Spleen (tissue), 11 donors: Measurements from ENCODE around the gene KSR1. TPM values are rescaled to one million over a fixed set of nuclear protein-coding genes. Genes with fewer than 3 reads are reported as not detected.

Experiments used
- DNase-seq: peaks from one replicate; pipeline ENCODE4 v3.0.0-alpha.2; 2020
- H3K27ac ChIP-seq, 8 donors: fragments of 200-600 bp; sonication (generic) in 7 of 8; 1 replicate in 4 of 8; 2 replicates in 4 of 8; pipeline versions ENCODE4 v1.5.0 to v1.8.0; 2016 to 2021; ENCODE audit warnings: inconsistent platforms in 4 of 8, mild to moderate bottlenecking in 4 of 8, moderate library complexity in 1 of 8
- H3K27me3 ChIP-seq, 7 donors: fragments of 200-600 bp; sonication (generic) in 6 of 7; replicated peaks in 1 of 7; 1 replicate in 4 of 7; 2 replicates in 3 of 7; pipeline versions ENCODE4 v1.5.0 to v1.8.0; 2016 to 2021; ENCODE audit warnings: inconsistent platforms in 3 of 7, mild to moderate bottlenecking in 1 of 7
- H3K36me3 ChIP-seq, 6 donors: fragments of 200-600 bp; sonication (generic) in 5 of 6; 1 replicate in 4 of 6; 2 replicates in 2 of 6; pipeline versions ENCODE4 v1.5.0 to v1.8.0; 2016 to 2021; ENCODE audit warnings: inconsistent platforms in 2 of 6
- H3K4me1 ChIP-seq, 6 donors: fragments of 200-600 bp; sonication (generic) in 5 of 6; 1 replicate in 3 of 6; 2 replicates in 3 of 6; pipeline versions ENCODE4 v1.5.0 to v1.8.0; 2016 to 2021; ENCODE audit warnings: inconsistent platforms in 3 of 6
- H3K4me3 ChIP-seq, 8 donors: fragments of 200-600 bp; sonication (generic) in 7 of 8; 1 replicate in 4 of 8; 2 replicates in 4 of 8; pipeline versions ENCODE4 v1.5.0 to v1.8.0; 2016 to 2021; ENCODE audit warnings: inconsistent platforms in 4 of 8, mild to moderate bottlenecking in 4 of 8, moderate library complexity in 2 of 8
- H3K9me3 ChIP-seq, 8 donors: fragments of 200-600 bp; sonication (generic) in 7 of 8; 1 replicate in 4 of 8; 2 replicates in 4 of 8; pipeline versions ENCODE4 v1.5.0 to v1.8.0; 2016 to 2021; ENCODE audit warnings: inconsistent platforms in 4 of 8
- CTCF ChIP-seq, 11 experiments: fragments of 200-600 bp in 7 of 11; fragments of 450-650 bp in 4 of 11; sonication (generic) in 4 of 11; IDR thresholded peaks in 8 of 11; conservative IDR thresholded peaks in 3 of 11; 1 replicate in 7 of 11; 2 replicates in 4 of 11; pipeline versions ENCODE4 v1.4.0 to v1.8.0; 2016 to 2021; ENCODE audit warnings: antibody characterized with exemption in 11 of 11, inconsistent platforms in 4 of 11, mild to moderate bottlenecking in 1 of 11
- POLR2A ChIP-seq, 3 donors: fragments of 450-650 bp; IDR thresholded peaks; one replicate each; pipeline ENCODE4 v1.5.1; 2017; ENCODE audit warnings: antibody characterized with exemption in 3 of 3, mild to moderate bottlenecking in 1 of 3
- POLR2AphosphoS5 ChIP-seq, 3 donors: sonication (generic); formaldehyde crosslinking; IDR thresholded peaks; one replicate each; pipeline ENCODE4 v1.5.1; 2017; ENCODE audit warnings: antibody characterized with exemption in 3 of 3
- WGBS, 5 donors: extraction: QIAGEN DNeasy Blood & Tissue Kit in 3 of 5; methylation state at CpG; one replicate each; pipeline versions ENCODE4 v1.1.5 to v1.1.7; 2013 to 2018; 5-methylcytosine and 5-hydroxymethylcytosine counted together
- intact Hi-C: fragments of 100-400 bp; cut with DNase I; formaldehyde crosslinking; loops from one replicate; pipeline ENCODE4 v1.15.0; 2023; ENCODE audit warnings: low total_unique reads
- polyA plus RNA-seq, 3 donors: library from polyadenylated mRNA; stranded (reverse); fragments of 200-250 nt; gene quantifications; one replicate each; pipeline ENCODE4 v1.2.1, GENCODE V29; 2013
- total RNA-seq, 7 donors: library from RNA; depleted of rRNA in 3 of 7; stranded (reverse); fragments of >200 nt in 3 of 7; fragmentation: NEBNext Ultra II Directional in 4 of 7; extraction: Animal tissue kit (Norgen Biotek cat#: 25700) in 4 of 7; gene quantifications; one replicate each; pipeline versions ENCODE4 v1.1.0 to v1.2.1, GENCODE V29; 2016 to 2021
- donor health status: healthy with polysubstance abuse.
- donor health status: DM: no; HTN: no; CAD: no; lungs with moderate emphysema.
- donor health status: DM: no; HTN: no; CAD: no.
- donor health status: Bipolar disorder and iron deficiency.
- donor health status: healthy.
- donor health status: DM: no; HTN: no; CAD: no.
- donor health status: DM: yes; HTN: yes; CAD: no.

The KSR1 gene
- total and polyA plus RNA-seq, 10 donors = 6.4 to 100 (median 46.0) TPM

DNA sequence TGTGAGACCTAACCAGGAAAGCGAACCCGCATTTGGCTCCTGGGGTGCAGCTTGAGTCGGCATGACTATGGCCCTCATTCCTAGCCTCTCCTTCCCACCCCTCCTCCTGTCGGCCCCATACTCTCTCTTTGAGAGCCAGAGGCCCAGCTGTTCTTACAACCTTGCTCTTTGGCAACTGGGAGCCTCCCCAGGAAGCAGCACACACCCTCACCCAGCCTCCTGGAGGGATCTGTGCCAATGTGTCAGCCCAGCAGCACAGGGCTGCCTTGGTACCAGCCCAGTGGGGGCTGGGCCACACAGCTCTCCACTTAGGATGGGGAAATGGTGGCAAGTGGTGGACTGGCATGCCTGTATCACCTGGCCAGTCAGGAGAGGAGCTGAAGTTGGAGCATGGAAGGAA lies 104.4 kb downstream of the KSR1 start:
- intact Hi-C loops = no loop called here
- WGBS, 5 donors = 67 to 93% (median 76%) methylated on average over 4 of the region's 4 CpGs
- no peaks in the 10 kb centered on the region for H3K9me3 ChIP-seq

DNA sequence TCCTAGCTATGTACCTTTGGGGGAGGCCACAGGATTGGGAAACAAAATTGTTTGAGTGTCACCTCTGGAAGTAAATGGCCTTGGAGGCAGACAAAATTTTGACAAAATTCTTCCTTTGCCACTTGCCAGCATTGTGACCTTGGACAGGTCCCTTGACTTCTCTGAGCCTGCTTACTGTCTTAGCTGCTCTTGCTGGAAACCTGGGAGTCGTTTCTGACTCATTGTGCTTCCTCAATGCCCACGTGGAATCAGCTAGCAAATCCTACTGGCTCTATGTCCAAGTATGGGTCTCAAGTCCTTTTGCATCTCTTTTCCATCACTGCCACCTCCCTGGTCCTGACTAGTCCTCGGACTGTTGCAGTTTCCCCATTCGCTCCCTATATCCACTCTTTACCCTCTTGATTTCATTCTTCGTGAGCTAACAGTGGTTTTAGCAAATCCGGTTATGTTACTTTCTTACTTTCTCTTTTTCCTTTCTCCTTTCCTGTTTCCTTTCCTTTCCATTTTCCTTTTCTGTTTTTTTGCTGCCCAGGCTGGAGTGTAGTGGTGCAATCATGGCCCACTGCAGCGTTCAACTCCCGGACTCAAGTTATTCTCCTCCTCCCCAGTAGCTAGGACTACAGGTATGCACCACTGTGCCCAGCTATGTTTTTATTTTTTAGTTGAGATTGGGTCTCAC lies 106.7 kb downstream of the KSR1 start:
- DNase-seq = peak; percentile 12
- 78 to 87% (median 84%) methylated on average over 8 of the region's 8 CpGs for WGBS, 5 donors
- peaks cover 3 to 97% (median 58%) of the 10 kb centered on the region in 6 donors for H3K4me1 ChIP-seq
- no peak for TF ChIP-seq POLR2A (IDR thresholded peaks at IDR 0.05)
- TF ChIP-seq POLR2AphosphoS5 (IDR thresholded peaks at IDR 0.05) = no peak
- no peak for TF ChIP-seq CTCF (IDR thresholded peaks at IDR 0.05 in 8 of 11, conservative IDR thresholded peaks at IDR 0.05 in 3 of 11)
- H3K27me3 ChIP-seq = no peaks in the 10 kb centered on the region
- peak overlapping the region in 6 of 8 donors; percentile 29 to 82 (median 66) for H3K27ac ChIP-seq
- no peak overlapping the region for H3K4me3 ChIP-seq
- peaks cover 0 to 21% (median 0%) of the 10 kb centered on the region in 6 donors for H3K36me3 ChIP-seq
- intact Hi-C loops = no loop called here
- no peaks in the 10 kb centered on the region for H3K9me3 ChIP-seq

More for the DNA sequence above, 104.4 kb downstream of the KSR1 start:
- peak; percentile 43 to 71 (median 55) for TF ChIP-seq POLR2AphosphoS5 (IDR thresholded peaks at IDR 0.05)
- no peak for TF ChIP-seq CTCF (IDR thresholded peaks at IDR 0.05 in 8 of 11, conservative IDR thresholded peaks at IDR 0.05 in 3 of 11)
- no peak for TF ChIP-seq POLR2A (IDR thresholded peaks at IDR 0.05)
- Histone ChIP-seq H3K27me3 (no peaks in the 10 kb centered on the region), H3K4me3 (peak overlapping the region; percentile 5 to 47 (median 10)), H3K36me3 (peaks cover 0 to 30% (median 0%) of the 10 kb centered on the region in 6 donors), H3K27ac (peak overlapping the region; percentile 28 to 83 (median 78)), H3K4me1 (peaks cover 4 to 80% (median 51%) of the 10 kb centered on the region in 6 donors)
- peak; percentile 79 for DNase-seq

GRCh38 chr17:27563532-27563931 lies 107.3 kb downstream of the KSR1 start:
- Histone ChIP-seq H3K4me1 (peaks cover 9 to 99% (median 61%) of the 10 kb centered on the region in 6 donors), H3K27me3 (no peaks in the 10 kb centered on the region), H3K9me3 (no peaks in the 10 kb centered on the region), H3K4me3 (no peak overlapping the region), H3K36me3 (peaks cover 0 to 16% (median 0%) of the 10 kb centered on the region in 6 donors), H3K27ac (peak overlapping the region in 6 of 8 donors; percentile 36 to 82 (median 66))
- intact Hi-C loops = no loop called here
- no peak for TF ChIP-seq CTCF (IDR thresholded peaks at IDR 0.05 in 8 of 11, conservative IDR thresholded peaks at IDR 0.05 in 3 of 11)
- TF ChIP-seq POLR2A (IDR thresholded peaks at IDR 0.05) = no peak
- peak in 1 of 3 donors; percentile 68 for TF ChIP-seq POLR2AphosphoS5 (IDR thresholded peaks at IDR 0.05)
- peak; percentile 46 for DNase-seq
- 61 to 72% (median 64%) methylated on average over 7 of the region's 7 CpGs for WGBS, 5 donors

DNA sequence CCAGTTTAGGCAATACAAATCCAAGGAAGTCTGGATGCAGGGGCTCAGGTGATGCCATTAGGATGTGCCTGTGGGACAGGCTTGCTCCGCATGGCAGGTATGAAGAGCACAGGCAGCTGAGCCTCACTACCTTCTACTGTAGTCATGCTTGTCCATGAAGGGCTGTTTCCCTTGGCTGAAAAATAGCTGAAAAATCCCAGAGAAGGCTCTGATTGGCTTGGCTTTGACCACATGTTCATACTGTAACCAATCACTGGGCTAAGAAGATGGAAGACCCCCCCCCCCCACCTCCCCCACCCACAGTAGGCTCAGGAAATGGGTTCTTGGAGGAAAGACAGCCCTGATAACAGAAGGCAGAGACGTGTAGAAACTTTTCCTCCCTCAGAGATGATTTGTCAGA lies 108.2 kb downstream of the KSR1 start:
- 59 to 68% (median 61%) methylated on average over 2 of the region's 2 CpGs for WGBS, 5 donors

More for the DNA sequence above, 108.2 kb downstream of the KSR1 start:
- peak overlapping the region in 4 of 8 donors; percentile 62 to 82 (median 66) for H3K27ac ChIP-seq
- H3K27me3 ChIP-seq = no peaks in the 10 kb centered on the region
- H3K36me3 ChIP-seq = peaks cover 0 to 14% (median 0%) of the 10 kb centered on the region in 6 donors
- H3K9me3 ChIP-seq = no peaks in the 10 kb centered on the region
- DNase-seq = peak; percentile 6
- peaks cover 14 to 99% (median 64%) of the 10 kb centered on the region in 6 donors for H3K4me1 ChIP-seq
- H3K4me3 ChIP-seq = no peak overlapping the region
- intact Hi-C loops = no loop called here
- TF ChIP-seq POLR2AphosphoS5 (IDR thresholded peaks at IDR 0.05) (no peak), POLR2A (IDR thresholded peaks at IDR 0.05) (no peak), CTCF (IDR thresholded peaks at IDR 0.05 in 8 of 11, conservative IDR thresholded peaks at IDR 0.05 in 3 of 11) (no peak)
